Mesenteric fat pad (tissue), 1 donor: Measurements from ENCODE around the gene S100G. TPM values are rescaled to one million over a fixed set of nuclear protein-coding genes. Genes with fewer than 3 reads are reported as not detected.
"Not testable (repeated sequence)": the region's sequence is repeated elsewhere in the genome, so short reads cannot be mapped to it uniquely, and the experiment has no call there.

Source experiments
- DNase-seq: peaks from one replicate; pipeline ENCODE4 v3.0.0-alpha.2; 2020; ENCODE audit warnings: low spot score
- long read RNA-seq: library from polyadenylated mRNA; unstranded; transcript quantifications from one replicate; pipeline ENCODE4 v2.0.0, GENCODE V29; 2020
- total RNA-seq: library from RNA; stranded (reverse); fragmentation: NEBNext Ultra II Directional; extraction: Animal tissue kit (Norgen Biotek cat#: 25700); gene quantifications from one replicate; pipeline ENCODE4 v1.2.1, GENCODE V29; 2021
- donor health status: DM: yes; HTN: yes; CAD: no.

S100G gene
- not detected for total RNA-seq
- long read RNA-seq: 0 reads

DNA sequence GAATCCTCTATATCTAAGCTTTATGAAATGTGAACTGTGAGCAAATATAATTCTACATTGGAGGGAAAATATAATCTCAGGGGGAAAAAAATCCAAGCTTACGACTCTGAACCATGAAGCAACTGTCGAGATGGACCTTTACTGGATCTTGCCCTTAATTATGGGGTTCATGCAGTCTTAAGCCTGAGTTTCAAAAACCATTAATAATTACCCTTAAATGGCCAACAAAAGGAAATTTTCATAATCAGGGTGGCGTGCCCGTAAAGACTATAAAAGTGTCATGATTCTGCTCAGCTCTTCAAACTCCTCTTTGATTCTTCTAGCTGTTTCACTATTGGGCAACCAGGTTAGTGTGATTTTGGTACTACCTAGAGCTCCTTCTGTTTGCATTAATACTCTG, at the start of gene S100G:
Gene S100G (plus strand): TSS at position 301 of the 400 bp plus-strand sequence. CDS start 849 bp downstream, outside the sequence.
- no peak for DNase-seq

GRCh38 chrX:16601885-16602284, 48.1 kb upstream of the S100G start:
- DNase-seq: no peak

DNA sequence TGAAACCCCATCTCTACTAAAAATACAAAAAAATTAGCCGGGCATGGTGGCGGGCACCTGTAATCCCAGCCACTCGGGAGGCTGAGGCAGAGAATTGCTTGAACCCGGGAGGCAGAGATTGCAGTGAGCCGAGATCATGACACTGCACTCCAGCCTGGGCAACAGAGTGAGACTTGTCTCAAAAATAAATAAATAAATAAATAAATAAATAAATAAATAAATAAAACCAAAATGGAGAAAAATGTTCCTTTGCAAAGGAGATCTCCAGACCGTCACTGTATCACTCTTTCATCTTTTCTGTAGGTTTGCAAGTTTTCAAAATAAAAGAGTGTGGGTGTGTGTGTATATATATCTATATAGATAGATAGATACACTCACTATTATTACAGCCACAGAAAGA, 46.7 kb upstream of the S100G start:
- not testable (repeated sequence) for DNase-seq

DNA sequence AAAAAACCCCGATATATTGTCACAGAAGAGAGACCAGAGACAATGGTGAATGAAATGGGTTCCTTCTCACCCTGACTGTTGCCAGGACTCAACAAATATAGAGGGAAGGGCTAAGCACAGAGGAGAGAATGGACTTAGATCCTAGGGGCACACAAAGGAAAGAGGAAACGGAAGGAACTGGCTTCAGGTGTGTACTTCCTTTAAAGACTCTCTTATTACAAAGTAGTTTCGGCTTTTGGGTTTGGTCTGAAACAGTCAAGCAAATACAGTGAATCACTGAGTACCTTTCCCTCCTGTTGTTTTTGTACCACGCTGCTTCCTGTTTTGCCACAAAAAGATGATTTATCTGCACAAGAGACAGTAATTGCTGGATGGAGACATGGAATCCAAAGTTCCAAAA, 46.1 kb upstream of the S100G start:
- DNase-seq: no peak

DNA sequence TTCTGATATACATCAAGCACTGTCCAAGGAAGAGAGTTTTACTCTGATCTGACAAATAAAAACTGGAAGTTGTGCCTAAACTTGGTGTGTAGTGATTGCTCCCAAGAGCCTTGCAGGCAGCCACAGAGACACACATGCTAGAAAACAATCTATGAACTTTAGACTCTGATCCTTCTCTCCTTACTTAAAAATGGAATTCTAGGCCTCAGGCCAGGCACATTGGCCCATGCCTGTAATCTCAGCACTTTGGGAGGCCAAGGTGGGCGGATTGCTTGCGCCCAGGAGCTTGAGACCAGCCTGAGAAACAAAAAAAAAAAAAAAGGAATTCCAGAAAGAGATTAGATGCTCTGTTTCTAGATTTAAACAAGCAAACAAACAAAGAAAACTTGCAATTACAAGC, 45.6 kb upstream of the S100G start:
- no peak for DNase-seq

GRCh38 chrX:16606142-16606720, 43.7 kb upstream of the S100G start:
- no peak for DNase-seq

- DNase-seq: no peak
Measured at GRCh38 chrX:16610121-16610621, 39.8 kb upstream of the S100G start.

- not testable (repeated sequence) for DNase-seq
Measured at GRCh38 chrX:16610654-16611053, 39.3 kb upstream of the S100G start.

DNA sequence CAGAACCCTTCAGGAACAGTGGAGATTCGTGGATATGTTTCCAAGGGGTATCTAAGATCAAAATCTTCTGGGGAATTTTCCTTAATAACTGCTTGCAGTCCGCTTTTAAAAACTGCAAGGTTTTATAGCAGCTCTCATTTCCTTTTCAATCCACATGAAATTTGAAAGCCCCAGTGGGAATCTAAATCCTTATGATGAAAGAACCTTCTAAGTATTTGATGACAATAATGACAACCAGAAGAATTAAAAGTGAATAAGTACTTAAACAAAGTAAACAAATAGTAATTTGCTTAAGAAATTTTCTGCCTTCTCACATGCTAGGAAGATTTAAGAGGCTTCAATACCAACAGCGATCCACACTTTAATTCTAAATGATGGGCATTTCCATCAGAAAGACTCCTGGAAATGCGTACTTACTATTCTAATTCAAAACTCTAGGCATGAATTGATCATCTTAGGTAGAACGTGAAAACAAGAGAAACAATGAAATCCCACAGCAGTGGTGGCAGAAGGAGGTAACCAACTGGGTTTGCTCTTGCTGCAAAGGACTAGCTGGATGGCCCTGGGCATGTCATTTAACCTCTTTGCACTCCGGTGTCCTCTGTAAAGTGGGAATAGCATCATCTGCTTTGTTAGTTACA, 37.6 kb upstream of the S100G start:
- DNase-seq: no peak

DNA sequence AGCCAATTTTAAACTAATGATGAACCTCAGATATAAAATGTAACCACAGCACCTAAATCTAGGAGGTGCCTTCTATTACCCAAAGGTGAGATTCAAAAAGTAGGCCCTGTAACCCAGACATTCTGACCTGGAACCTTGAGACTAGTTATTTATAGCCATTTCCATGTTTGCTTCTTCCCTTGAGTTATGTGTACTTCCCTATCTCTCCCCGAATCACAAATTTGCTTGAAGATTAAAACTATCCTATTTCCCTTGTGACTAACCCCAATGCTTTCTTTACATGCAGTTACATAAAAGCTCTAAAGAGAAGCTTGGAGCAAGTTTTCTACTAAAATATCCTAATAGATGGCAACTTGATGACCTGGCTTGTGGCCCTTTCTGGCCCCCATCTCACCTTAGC, 32.6 kb upstream of the S100G start:
- no peak for DNase-seq

DNA sequence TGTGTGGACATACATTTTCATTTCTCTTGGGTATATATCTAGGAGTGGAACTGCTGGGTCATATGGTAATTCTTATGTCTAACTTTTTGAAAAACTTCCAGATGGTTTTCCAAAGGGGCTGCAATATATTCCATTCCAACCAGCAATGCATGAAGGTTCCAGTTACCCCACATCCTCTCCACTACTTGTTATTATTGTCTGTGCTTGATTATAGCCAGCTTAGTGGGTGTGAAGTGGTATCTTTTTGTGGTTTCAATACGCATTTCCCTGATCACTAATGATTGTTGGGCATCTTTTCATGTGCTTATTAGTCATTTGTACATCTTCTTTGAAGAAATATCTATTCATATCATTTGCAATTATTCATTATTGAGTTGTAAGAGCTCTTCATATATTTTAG, 31.5 kb upstream of the S100G start:
- DNase-seq: no peak

DNA sequence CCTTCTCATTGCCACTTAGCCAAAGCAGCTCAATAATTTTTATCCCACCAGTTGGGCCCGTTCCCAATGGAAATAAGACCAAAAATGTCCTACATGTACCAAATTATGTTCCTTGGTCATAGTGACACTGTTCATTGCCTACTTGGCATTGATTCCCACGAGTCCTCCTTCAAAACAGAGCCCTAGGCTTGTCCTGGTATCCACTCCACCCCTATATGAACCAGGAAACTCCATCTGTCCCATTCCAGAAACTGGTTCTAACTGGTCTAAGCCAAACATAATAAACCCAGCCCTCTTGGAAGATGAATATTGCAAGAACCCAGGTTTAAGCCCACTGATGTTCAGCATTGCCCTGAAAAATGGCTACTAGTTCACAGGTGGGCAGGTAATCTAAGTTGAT, 30.9 kb upstream of the S100G start:
- no peak for DNase-seq

DNA sequence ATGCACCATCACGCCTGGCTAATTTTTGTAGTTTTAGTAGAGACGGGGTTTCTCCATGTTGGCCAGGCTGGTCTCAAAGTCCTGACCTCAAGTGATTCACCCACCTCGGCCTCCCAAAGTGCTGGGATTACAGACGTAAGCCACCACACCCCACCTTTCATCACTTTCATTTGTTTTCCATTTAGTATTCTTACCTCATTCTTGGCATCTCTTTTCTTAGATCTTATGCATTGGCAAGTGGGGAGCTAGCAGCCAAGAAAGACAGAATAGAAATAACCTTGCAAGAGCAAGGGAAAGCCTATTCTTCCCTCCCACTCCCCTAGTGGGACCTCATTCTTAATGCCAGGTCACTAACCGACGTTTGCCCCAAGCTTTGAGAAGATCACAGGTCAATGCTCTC, 21.4 kb upstream of the S100G start:
- not testable (repeated sequence) for DNase-seq

DNA sequence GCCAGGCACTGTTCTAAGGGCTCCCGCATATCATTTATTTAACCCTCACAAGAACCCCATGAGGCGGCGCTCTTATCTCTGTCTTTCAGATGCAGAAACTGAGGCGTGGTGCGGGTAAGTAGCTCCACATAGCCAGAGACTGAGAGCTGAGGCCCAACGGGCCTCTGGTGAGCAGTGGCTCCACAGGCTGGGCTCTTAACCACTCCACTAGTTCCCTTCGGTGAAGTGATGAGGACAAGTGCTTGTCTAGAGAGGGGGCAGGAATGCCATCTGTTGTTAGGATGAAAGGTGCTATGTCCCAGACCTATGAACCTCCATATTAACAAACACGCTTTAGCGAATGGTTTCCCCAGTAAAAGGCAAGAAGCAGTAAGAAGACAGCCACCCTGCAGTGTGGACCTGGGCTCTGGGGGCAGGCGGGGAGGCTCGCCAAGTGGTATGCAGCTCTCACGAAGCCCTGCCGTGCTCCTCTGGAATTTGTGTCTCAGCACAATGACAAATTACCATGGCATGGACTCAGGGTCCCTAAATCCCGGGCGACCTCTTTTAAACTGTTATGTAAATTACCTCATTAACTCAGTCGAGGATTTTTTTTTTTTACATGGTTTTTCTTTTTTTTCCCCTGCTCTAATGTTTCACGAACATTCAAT, 20.9 kb upstream of the S100G start:
- no peak for DNase-seq

DNA sequence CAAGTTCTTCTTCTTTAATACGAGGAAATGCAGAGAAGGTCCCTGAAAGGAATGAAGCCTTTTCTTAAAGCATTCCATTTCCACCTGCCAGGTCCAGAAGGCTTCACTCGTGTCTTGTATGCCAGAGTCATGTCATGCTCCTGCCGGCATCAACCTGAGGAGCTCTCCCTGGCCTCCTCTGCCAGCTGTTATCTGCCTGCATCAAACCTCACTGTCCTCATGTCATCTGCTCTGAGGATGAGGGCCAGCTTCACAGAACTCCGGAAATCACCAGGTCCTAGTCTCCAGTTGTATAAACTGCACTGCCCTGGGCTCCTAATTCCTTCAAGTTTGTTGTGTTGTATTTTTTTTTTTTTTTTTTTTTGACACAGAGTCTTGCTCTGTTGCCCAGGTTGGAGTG, 20.0 kb upstream of the S100G start:
- no peak for DNase-seq

DNA sequence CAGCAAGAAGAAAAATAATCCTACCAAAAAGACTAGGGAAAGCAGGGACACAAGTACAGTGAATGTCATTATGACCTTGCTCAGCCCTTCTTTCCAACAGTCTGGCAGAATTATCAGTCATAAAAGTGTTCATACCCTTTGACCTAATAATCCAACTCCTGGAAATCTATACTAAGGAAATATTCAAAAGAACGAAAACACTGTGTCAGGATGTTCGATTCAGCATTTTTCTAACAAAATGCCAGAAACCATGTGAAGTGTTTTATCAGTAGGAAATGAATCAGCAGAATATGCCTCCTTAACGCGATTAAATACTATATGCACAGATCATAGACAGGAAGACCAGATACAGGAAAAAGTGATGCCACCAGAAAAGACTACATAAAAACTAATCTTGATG, 16.2 kb upstream of the S100G start:
- DNase-seq: no peak

DNA sequence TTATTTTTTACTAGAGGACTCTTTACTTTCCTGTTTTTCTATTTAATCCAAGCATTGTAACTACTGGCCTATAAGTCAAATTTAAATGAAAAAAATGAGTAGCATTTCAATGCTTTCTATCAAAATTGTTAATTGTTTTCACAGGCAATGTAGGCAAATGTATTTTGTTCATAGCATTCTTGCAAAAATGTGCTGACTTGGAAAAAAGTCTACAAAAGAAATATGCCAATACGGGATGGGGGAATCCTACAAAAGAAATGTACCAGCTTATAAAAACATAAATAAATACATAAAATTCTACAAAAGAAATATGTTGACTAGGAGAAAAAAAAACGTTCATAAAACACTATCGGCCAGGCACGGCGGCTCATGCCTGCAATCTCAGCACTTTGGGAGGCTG, 14.9 kb upstream of the S100G start:
- no peak for DNase-seq

- DNase-seq: no peak
Measured at GRCh38 chrX:16635596-16635995, 14.4 kb upstream of the S100G start.

GRCh38 chrX:16638533-16638932, 11.4 kb upstream of the S100G start:
- no peak for DNase-seq

GRCh38 chrX:16639966-16640365, 10.0 kb upstream of the S100G start:
- no peak for DNase-seq

- DNase-seq: no peak
Measured at GRCh38 chrX:16640823-16641222, 9.1 kb upstream of the S100G start.

GRCh38 chrX:16643176-16643575, 6.8 kb upstream of the S100G start:
- no peak for DNase-seq
